ENCODE data around the gene RSPO3. TPM values are rescaled to one million over a fixed set of nuclear protein-coding genes. Genes with fewer than 3 reads are reported as not detected.

Gene RSPO3
- total and polyA plus RNA-seq, 2 of the 4 experiments (the other 2 are of a cell fraction) = not detected

DNA sequence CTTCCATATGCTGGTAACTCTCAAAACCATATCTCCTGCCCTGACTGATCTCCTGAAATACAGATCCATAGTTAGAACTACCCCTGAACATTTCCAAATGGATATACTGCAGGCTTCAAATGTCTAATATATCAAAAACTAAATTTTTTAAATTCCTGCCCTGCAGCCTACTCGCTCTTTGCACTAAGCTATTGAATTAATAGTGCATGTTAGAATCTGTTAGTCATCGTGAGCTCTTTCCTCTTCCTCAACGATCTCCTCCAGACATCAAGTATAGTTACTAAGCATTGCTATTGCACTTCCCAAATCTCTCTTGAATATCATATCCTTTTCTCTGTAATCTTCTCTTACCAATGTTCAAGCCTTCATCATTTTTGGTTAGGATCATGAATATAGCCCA lies 26.0 kb upstream of the RSPO3 start:
- Histone ChIP-seq H2AK9ac (replicated peaks; ENCODE audit: low read depth, low read length, poor library complexity) (no peak overlapping the region), H3K4me3 (ENCODE audit: insufficient read depth, low read depth, low read length) (no peak overlapping the region), H2BK15ac (ENCODE audit: low read depth, low read length) (no peak overlapping the region), H3K27me3 (ENCODE audit: control insufficient read depth, insufficient read depth, low read length) (peaks cover 2% of the 10 kb centered on the region), H3K4me2 (ENCODE audit: low read depth, low read length) (no peak overlapping the region), H3K18ac (ENCODE audit: low read depth, low read length) (no peak overlapping the region), H3K79me1 (ENCODE audit: low read depth in 1 of 2, low read length in 2 of 2) (no peaks in the 10 kb centered on the region), H2BK120ac (ENCODE audit: low read depth, low read length) (no peak overlapping the region), H4K5ac (ENCODE audit: low read depth, low read length) (no peak overlapping the region), H2BK5ac (ENCODE audit: low read depth, low read length, poor library complexity, severe bottlenecking) (no peak overlapping the region), H2BK20ac (ENCODE audit: low read depth, low read length) (no peak overlapping the region), H4K8ac (ENCODE audit: low read depth in 2 of 2, low read length in 2 of 2) (no peak overlapping the region), H3K23ac (ENCODE audit: low read depth, low read length) (no peak overlapping the region), H3K27ac (ENCODE audit: insufficient read depth, low read length) (no peak overlapping the region), H4K20me1 (ENCODE audit: insufficient read depth, low read length) (no peaks in the 10 kb centered on the region), H2AFZ (replicated peaks; ENCODE audit: low read length, poor library complexity) (no peak overlapping the region), H3K14ac (replicated peaks; ENCODE audit: low read depth, low read length) (no peak overlapping the region), H3K9me3 (ENCODE audit: control insufficient read depth, insufficient read depth, low read length) (no peaks in the 10 kb centered on the region), H2AK5ac (ENCODE audit: low read depth, low read length) (no peak overlapping the region), H3K4me1 (ENCODE audit: control insufficient read depth, insufficient read depth, low read length) (no peaks in the 10 kb centered on the region), H3K36me3 (ENCODE audit: control insufficient read depth, insufficient read depth, low read length) (no peaks in the 10 kb centered on the region), H3K9ac (ENCODE audit: low read depth, low read length) (no peak overlapping the region), H3K56ac (ENCODE audit: extremely low read depth, insufficient read depth, low read length) (no peak overlapping the region), H3K9me1 (ENCODE audit: insufficient read depth, low read length) (no peaks in the 10 kb centered on the region), H4K91ac (ENCODE audit: insufficient read depth, low read depth, low read length) (no peak overlapping the region), H3K4ac (ENCODE audit: low read depth, low read length) (no peak overlapping the region)
- dilution Hi-C loops (cut with HindIII; ENCODE audit: low sequenced_read_pairs, unreplicated experiment) (no loop called here), intact Hi-C loops (cut with micrococcal nuclease) (no loop called here), in situ Hi-C loops (cut with MboI; ENCODE audit: low sequenced_read_pairs) (no loop called here)
- CTCF ChIA-PET = interaction anchor here (0.6 kb wide), 1 partner anchor 21 kb away, joined by 7 read pairs; no protein-coding TSS in a partner anchor
- BruUV-seq (replicated peaks) = no TSS peak
- POLR2A ChIA-PET (ENCODE audit: unreplicated experiment) = no interaction called here
- TF ChIP-seq, protein P1, sequence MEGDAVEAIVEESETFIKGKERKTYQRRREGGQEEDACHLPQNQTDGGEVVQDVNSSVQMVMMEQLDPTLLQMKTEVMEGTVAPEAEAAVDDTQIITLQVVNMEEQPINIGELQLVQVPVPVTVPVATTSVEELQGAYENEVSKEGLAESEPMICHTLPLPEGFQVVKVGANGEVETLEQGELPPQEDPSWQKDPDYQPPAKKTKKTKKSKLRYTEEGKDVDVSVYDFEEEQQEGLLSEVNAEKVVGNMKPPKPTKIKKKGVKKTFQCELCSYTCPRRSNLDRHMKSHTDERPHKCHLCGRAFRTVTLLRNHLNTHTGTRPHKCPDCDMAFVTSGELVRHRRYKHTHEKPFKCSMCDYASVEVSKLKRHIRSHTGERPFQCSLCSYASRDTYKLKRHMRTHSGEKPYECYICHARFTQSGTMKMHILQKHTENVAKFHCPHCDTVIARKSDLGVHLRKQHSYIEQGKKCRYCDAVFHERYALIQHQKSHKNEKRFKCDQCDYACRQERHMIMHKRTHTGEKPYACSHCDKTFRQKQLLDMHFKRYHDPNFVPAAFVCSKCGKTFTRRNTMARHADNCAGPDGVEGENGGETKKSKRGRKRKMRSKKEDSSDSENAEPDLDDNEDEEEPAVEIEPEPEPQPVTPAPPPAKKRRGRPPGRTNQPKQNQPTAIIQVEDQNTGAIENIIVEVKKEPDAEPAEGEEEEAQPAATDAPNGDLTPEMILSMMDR (conservative IDR thresholded peaks at IDR 0.05; ENCODE audit: low read depth, low read length) = no peak
- TF ChIP-seq CHD1 (IDR thresholded peaks at IDR 0.05; ENCODE audit: low read depth, low read length) = no peak
- TF ChIP-seq SMC3 (IDR thresholded peaks at IDR 0.05; ENCODE audit: low read depth, low read length) = no peak
- no peak for TF ChIP-seq NFE2L2 (IDR thresholded peaks at IDR 0.05; ENCODE audit: low read depth, low read length)
- no peak for TF ChIP-seq MAZ (IDR thresholded peaks at IDR 0.05; ENCODE audit: borderline replicate concordance, low read depth, low read length)
- no peak for TF ChIP-seq MAFK (IDR thresholded peaks at IDR 0.05; ENCODE audit: low read depth, low read length)
- TF ChIP-seq, protein P2, sequence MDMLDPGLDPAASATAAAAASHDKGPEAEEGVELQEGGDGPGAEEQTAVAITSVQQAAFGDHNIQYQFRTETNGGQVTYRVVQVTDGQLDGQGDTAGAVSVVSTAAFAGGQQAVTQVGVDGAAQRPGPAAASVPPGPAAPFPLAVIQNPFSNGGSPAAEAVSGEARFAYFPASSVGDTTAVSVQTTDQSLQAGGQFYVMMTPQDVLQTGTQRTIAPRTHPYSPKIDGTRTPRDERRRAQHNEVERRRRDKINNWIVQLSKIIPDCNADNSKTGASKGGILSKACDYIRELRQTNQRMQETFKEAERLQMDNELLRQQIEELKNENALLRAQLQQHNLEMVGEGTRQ (IDR thresholded peaks at IDR 0.05; ENCODE audit: low read depth, low read length) = no peak
- no peak for TF ChIP-seq POLR2A (IDR thresholded peaks at IDR 0.05; ENCODE audit: low read depth, low read length)
- TF ChIP-seq BHLHE40 (IDR thresholded peaks at IDR 0.05; ENCODE audit: low read depth, low read length) = no peak
- TF ChIP-seq FOS (IDR thresholded peaks at IDR 0.05; ENCODE audit: low read depth, low read length) = no peak
- TF ChIP-seq, protein P3, sequence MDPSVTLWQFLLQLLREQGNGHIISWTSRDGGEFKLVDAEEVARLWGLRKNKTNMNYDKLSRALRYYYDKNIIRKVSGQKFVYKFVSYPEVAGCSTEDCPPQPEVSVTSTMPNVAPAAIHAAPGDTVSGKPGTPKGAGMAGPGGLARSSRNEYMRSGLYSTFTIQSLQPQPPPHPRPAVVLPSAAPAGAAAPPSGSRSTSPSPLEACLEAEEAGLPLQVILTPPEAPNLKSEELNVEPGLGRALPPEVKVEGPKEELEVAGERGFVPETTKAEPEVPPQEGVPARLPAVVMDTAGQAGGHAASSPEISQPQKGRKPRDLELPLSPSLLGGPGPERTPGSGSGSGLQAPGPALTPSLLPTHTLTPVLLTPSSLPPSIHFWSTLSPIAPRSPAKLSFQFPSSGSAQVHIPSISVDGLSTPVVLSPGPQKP (IDR thresholded peaks at IDR 0.05; ENCODE audit: borderline replicate concordance, low read depth, low read length) = no peak
- TF ChIP-seq RAD21 (IDR thresholded peaks at IDR 0.05; ENCODE audit: low read length) = no peak
- TF ChIP-seq RFX5 (IDR thresholded peaks at IDR 0.05; ENCODE audit: low read depth, low read length) = no peak
- TF ChIP-seq RCOR1 (IDR thresholded peaks at IDR 0.05; ENCODE audit: insufficient replicate concordance, low read length) = no peak
- no peak for TF ChIP-seq CEBPB (IDR thresholded peaks at IDR 0.05; ENCODE audit: low read depth, low read length)
- no peak for TF ChIP-seq MXI1 (IDR thresholded peaks at IDR 0.05; ENCODE audit: borderline replicate concordance, low read depth, low read length)
- DNase-seq (no peak), ATAC-seq (ENCODE audit: low read depth) (no peak)
- no CpG with 5 or more reads among the region's 3 CpGs for WGBS, 2 experiments (ENCODE audit: extremely low coverage in 2 of 2, insufficient read length in 1 of 2)

Measured in IMR-90 (cell line).